HepG2 (cell line): ENCODE results near the gene CKAP2L. TPM values are rescaled to one million over a fixed set of nuclear protein-coding genes. Genes with fewer than 3 reads are reported as not detected.
A peak's percentile ranks its signal among the peaks of the same experiment; 100 is the strongest.

Experiments
- ASH2L ChIP-seq: fragments of 300-600, 200-600 bp; sonication (generic); IDR thresholded peaks from 2 replicates; pipeline ENCODE4 v1.7.0; 2017; ENCODE audit warnings: low read depth, mild to moderate bottlenecking, moderate library complexity, mixed read lengths, low read length; ENCODE audit not compliant: insufficient read length
- BRF2 ChIP-seq: sonication (generic); formaldehyde crosslinking; IDR thresholded peaks from 2 replicates; pipeline ENCODE4 v1.8.1; 2022; ENCODE audit warnings: mild to moderate bottlenecking, missing genetic modification reagents
- GATAD2A ChIP-seq: IDR thresholded peaks from 2 replicates; pipeline ENCODE4 v1.6.1; 2016
- GZF1 ChIP-seq: sonication (generic); formaldehyde crosslinking; IDR thresholded peaks from 2 replicates; pipeline ENCODE4 v1.5.1; 2020; ENCODE audit warnings: mild to moderate bottlenecking, missing genetic modification reagents
- HNRNPK ChIP-seq: fragments of 200-400 bp; formaldehyde crosslinking; IDR thresholded peaks from 2 replicates; pipeline ENCODE4 v1.6.1; 2018; ENCODE audit warnings: low read length, low read depth, moderate library complexity, mild to moderate bottlenecking; ENCODE audit not compliant: poor library complexity, severe bottlenecking
- IRF2 ChIP-seq: IDR thresholded peaks from 2 replicates; pipeline ENCODE4 v1.6.1; 2018; ENCODE audit warnings: missing genetic modification reagents, missing compliant biosample characterization
- MED1 ChIP-seq: sonication (generic); formaldehyde crosslinking; IDR thresholded peaks from 2 replicates; pipeline ENCODE4 v1.4.0; 2020; ENCODE audit warnings: missing genetic modification reagents
- MED13 ChIP-seq: sonication (generic); formaldehyde crosslinking; IDR thresholded peaks from 2 replicates; pipeline ENCODE4 v1.5.0; 2020; ENCODE audit warnings: missing genetic modification reagents
- MEIS1 ChIP-seq: sonication (generic); formaldehyde crosslinking; IDR thresholded peaks from 2 replicates; pipeline ENCODE4 v1.9.0; 2021; ENCODE audit warnings: mild to moderate bottlenecking, missing genetic modification reagents, moderate library complexity, borderline replicate concordance
- MIXL1 ChIP-seq: IDR thresholded peaks from 2 replicates; pipeline ENCODE4 v1.6.1; 2016
- NCOA2 ChIP-seq: sonication (generic); formaldehyde crosslinking; IDR thresholded peaks from 2 replicates; pipeline ENCODE4 v1.8.0; 2022; ENCODE audit warnings: inconsistent platforms
- NFYC ChIP-seq: IDR thresholded peaks from 2 replicates; pipeline ENCODE4 v1.6.1; 2016; ENCODE audit warnings: missing genetic modification reagents, missing compliant biosample characterization
- NR2C2 ChIP-seq: sonication (generic); formaldehyde crosslinking; IDR thresholded peaks from 2 replicates; pipeline ENCODE4 v1.4.0; 2020; ENCODE audit warnings: missing genetic modification reagents, mild to moderate bottlenecking, moderate library complexity, borderline replicate concordance
- RARA ChIP-seq: IDR thresholded peaks from 2 replicates; pipeline ENCODE4 v1.6.1; 2016; ENCODE audit warnings: missing genetic modification reagents, missing compliant biosample characterization
- SAFB2 ChIP-seq: sonication (generic); formaldehyde crosslinking; IDR thresholded peaks from 2 replicates; pipeline ENCODE4 v1.5.1; 2020; ENCODE audit warnings: missing genetic modification reagents, low read depth, mild to moderate bottlenecking, borderline replicate concordance
- SAP130 ChIP-seq: IDR thresholded peaks from 2 replicates; pipeline ENCODE4 v1.6.1; 2016; ENCODE audit warnings: low read depth
- SETDB1 ChIP-seq: sonication (generic); formaldehyde crosslinking; IDR thresholded peaks from 2 replicates; pipeline ENCODE4 v1.5.1; 2020; ENCODE audit warnings: missing genetic modification reagents, mild to moderate bottlenecking, borderline replicate concordance
- ZBTB43 ChIP-seq: sonication (generic); formaldehyde crosslinking; conservative IDR thresholded peaks from 2 replicates; pipeline ENCODE4 v1.4.0; 2020; ENCODE audit warnings: missing genetic modification reagents
- ZFP36L2 ChIP-seq: sonication (generic); formaldehyde crosslinking; IDR thresholded peaks from 2 replicates; pipeline ENCODE4 v1.4.0; 2020; ENCODE audit warnings: missing genetic modification reagents
- ZNF101 ChIP-seq: sonication (generic); formaldehyde crosslinking; IDR thresholded peaks from 2 replicates; pipeline ENCODE4 v1.4.0; 2020; ENCODE audit warnings: mild to moderate bottlenecking, low read depth, missing genetic modification reagents, borderline replicate concordance
- ZNF264 ChIP-seq: sonication (generic); formaldehyde crosslinking; IDR thresholded peaks from 2 replicates; pipeline ENCODE4 v1.4.0; 2020; ENCODE audit warnings: missing genetic modification reagents
- ZNF33B ChIP-seq: sonication (generic); formaldehyde crosslinking; IDR thresholded peaks from 2 replicates; pipeline ENCODE4 v1.5.1; 2020; ENCODE audit warnings: mild to moderate bottlenecking, missing genetic modification reagents
- ZNF446 ChIP-seq: sonication (generic); formaldehyde crosslinking; IDR thresholded peaks from 2 replicates; pipeline ENCODE4 v1.5.0; 2020; ENCODE audit warnings: mild to moderate bottlenecking, missing genetic modification reagents
- ZNF564 ChIP-seq: sonication (generic); formaldehyde crosslinking; IDR thresholded peaks from 2 replicates; pipeline ENCODE4 v1.8.1; 2023; ENCODE audit warnings: mild to moderate bottlenecking, missing genetic modification reagents
- ZNF737 ChIP-seq: sonication (generic); formaldehyde crosslinking; IDR thresholded peaks from 2 replicates; pipeline ENCODE4 v1.5.0; 2020; ENCODE audit warnings: missing genetic modification reagents, mild to moderate bottlenecking, borderline replicate concordance
- ZNF772 ChIP-seq: sonication (generic); formaldehyde crosslinking; IDR thresholded peaks from 2 replicates; pipeline ENCODE4 v1.5.0; 2020; ENCODE audit warnings: mild to moderate bottlenecking, missing genetic modification reagents
- polyA plus RNA-seq, 8 experiments: library from polyadenylated mRNA; depleted of rRNA in 3 of 8; stranded (reverse) in 7 of 8; unstranded in 1 of 8; fragments of >200 nt; fragmentation: Illumina TruSeq in 4 of 8; extraction: Trizol in 4 of 8; gene quantifications; 2 replicates each; pipeline versions ENCODE4 v1.2.1 to v1.2.3, GENCODE V29; 2011 to 2016; ENCODE audit warnings: low read depth in 4 of 8, missing spikeins in 1 of 8, mixed read lengths in 1 of 8; ENCODE audit not compliant: insufficient read depth in 1 of 8
- total RNA-seq, 5 experiments: library from RNA; depleted of rRNA; stranded (reverse); fragments of >200 nt; fragmentation: Illumina TruSeq; extraction: Trizol; gene quantifications; 2 replicates each; pipeline ENCODE4 v1.2.3, GENCODE V29; 2016; ENCODE audit warnings: low read depth in 1 of 5
- TF ChIP-seq, protein P1 (sequence below): sonication (generic); formaldehyde crosslinking; IDR thresholded peaks from 2 replicates; pipeline ENCODE4 v1.4.0; 2020; ENCODE audit warnings: mild to moderate bottlenecking, missing genetic modification reagents, borderline replicate concordance
- TF ChIP-seq, protein P2 (sequence below): sonication (generic); formaldehyde crosslinking; IDR thresholded peaks from 2 replicates; pipeline ENCODE4 v1.5.0; 2020; ENCODE audit warnings: mild to moderate bottlenecking, missing genetic modification reagents

The CKAP2L gene
- total and polyA plus RNA-seq, 2 of the 13 experiments (the other 11 are each of a cell fraction or from before 2014, with no cell fraction given): 7.1 to 9.5 TPM

GRCh38 chr2:112809112-112809511, 44.7 kb upstream of the CKAP2L start (continued):
- TF ChIP-seq SAP130 (CRISPR knock-in tag) (0 out of 2 replicates have a peak, but pooled peaks have one; percentile 25), ZNF564 (CRISPR knock-in tag) (no peak), MIXL1 (CRISPR knock-in tag) (no peak), ZNF446 (CRISPR knock-in tag) (no peak), GATAD2A (CRISPR knock-in tag) (peak; percentile 55), ZNF101 (no peak), ZNF264 (CRISPR knock-in tag) (no peak), MED13 (CRISPR knock-in tag) (no peak), NCOA2 (CRISPR knock-in tag) (peak; percentile 18; the same call in 1 of the 2 replicates), ZNF33B (no peak), NR2C2 (CRISPR knock-in tag) (peak; percentile 48), MED1 (peak; percentile 39; the same call in 1 of the 2 replicates), MEIS1 (CRISPR knock-in tag) (no peak), ZFP36L2 (CRISPR knock-in tag) (no peak), ZNF772 (CRISPR knock-in tag) (no peak), ZBTB43 (CRISPR knock-in tag) (0 out of 2 replicates have a peak, but pooled peaks have one; percentile 23), IRF2 (CRISPR knock-in tag) (no peak; the same call in 1 of the 2 replicates), BRF2 (CRISPR knock-in tag) (no peak), NFYC (CRISPR knock-in tag) (no peak), ZNF737 (CRISPR knock-in tag) (no peak), SAFB2 (no peak), SETDB1 (no peak), GZF1 (CRISPR knock-in tag) (no peak), ASH2L (peak; percentile 34), HNRNPK (no peak), RARA (peak; percentile 73)
- TF ChIP-seq, protein P1, sequence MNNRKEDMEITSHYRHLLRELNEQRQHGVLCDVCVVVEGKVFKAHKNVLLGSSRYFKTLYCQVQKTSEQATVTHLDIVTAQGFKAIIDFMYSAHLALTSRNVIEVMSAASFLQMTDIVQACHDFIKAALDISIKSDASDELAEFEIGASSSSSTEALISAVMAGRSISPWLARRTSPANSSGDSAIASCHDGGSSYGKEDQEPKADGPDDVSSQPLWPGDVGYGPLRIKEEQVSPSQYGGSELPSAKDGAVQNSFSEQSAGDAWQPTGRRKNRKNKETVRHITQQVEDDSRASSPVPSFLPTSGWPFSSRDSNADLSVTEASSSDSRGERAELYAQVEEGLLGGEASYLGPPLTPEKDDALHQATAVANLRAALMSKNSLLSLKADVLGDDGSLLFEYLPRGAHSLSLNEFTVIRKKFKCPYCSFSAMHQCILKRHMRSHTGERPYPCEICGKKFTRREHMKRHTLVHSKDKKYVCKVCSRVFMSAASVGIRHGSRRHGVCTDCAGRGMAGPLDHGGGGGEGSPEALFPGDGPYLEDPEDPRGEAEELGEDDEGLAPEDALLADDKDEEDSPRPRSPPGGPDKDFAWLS (CRISPR knock-in tag): no peak
- TF ChIP-seq, protein P2, sequence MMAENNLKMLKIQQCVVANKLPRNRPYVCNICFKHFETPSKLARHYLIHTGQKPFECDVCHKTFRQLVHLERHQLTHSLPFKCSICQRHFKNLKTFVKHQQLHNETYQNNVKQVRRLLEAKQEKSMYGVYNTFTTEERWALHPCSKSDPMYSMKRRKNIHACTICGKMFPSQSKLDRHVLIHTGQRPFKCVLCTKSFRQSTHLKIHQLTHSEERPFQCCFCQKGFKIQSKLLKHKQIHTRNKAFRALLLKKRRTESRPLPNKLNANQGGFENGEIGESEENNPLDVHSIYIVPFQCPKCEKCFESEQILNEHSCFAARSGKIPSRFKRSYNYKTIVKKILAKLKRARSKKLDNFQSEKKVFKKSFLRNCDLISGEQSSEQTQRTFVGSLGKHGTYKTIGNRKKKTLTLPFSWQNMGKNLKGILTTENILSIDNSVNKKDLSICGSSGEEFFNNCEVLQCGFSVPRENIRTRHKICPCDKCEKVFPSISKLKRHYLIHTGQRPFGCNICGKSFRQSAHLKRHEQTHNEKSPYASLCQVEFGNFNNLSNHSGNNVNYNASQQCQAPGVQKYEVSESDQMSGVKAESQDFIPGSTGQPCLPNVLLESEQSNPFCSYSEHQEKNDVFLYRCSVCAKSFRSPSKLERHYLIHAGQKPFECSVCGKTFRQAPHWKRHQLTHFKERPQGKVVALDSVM (CRISPR knock-in tag): no peak
